Activated T-cell treated with anti-CD3 and anti-CD28 coated beads for 1 hour (primary cell): Measurements from ENCODE around the gene TRAPPC5.

Experiments used
- DNase-seq: peaks from one replicate; pipeline ENCODE4 v3.0.0-alpha.2; 2020; ENCODE audit warnings: low read depth

Gene TRAPPC5

GRCh38 chr19:7645656-7646425, 34.8 kb upstream of the TRAPPC5 start:
- no peak for DNase-seq

- DNase-seq, result no peak
Measured at GRCh38 chr19:7646426-7646700, 34.3 kb upstream of the TRAPPC5 start.

- no peak for DNase-seq
Measured at GRCh38 chr19:7647156-7647555, 33.5 kb upstream of the TRAPPC5 start.

- DNase-seq, result no peak
Measured at GRCh38 chr19:7648265-7649014, 32.2 kb upstream of the TRAPPC5 start.

- DNase-seq, result no peak
Measured at GRCh38 chr19:7650148-7650547, 30.5 kb upstream of the TRAPPC5 start.

- peak; percentile 90 for DNase-seq
Measured at GRCh38 chr19:7652061-7652641, 28.5 kb upstream of the TRAPPC5 start.

GRCh38 chr19:7654401-7654800, 26.2 kb upstream of the TRAPPC5 start:
- DNase-seq, result no peak

GRCh38 chr19:7655581-7655980, 25.1 kb upstream of the TRAPPC5 start:
- no peak for DNase-seq

GRCh38 chr19:7657131-7657751, 23.4 kb upstream of the TRAPPC5 start:
- no peak for DNase-seq

GRCh38 chr19:7658219-7658686, 22.4 kb upstream of the TRAPPC5 start:
- no peak for DNase-seq

- DNase-seq, result no peak
Measured at GRCh38 chr19:7661744-7662538, 18.7 kb upstream of the TRAPPC5 start.

GRCh38 chr19:7662657-7663056, 18.0 kb upstream of the TRAPPC5 start:
- no peak for DNase-seq

GRCh38 chr19:7663706-7664105, 16.9 kb upstream of the TRAPPC5 start:
- no peak for DNase-seq

- no peak for DNase-seq
Measured at GRCh38 chr19:7665076-7665475, 15.6 kb upstream of the TRAPPC5 start.

- DNase-seq, result no peak
Measured at GRCh38 chr19:7668842-7669241, 11.8 kb upstream of the TRAPPC5 start, which contains the start of gene RETN. Gene RETN (plus strand): TSS chr19:7669049. CDS start chr19:7669327, 278 bp downstream.

- DNase-seq, result no peak
Measured at GRCh38 chr19:7669641-7670040, 11.0 kb upstream of the TRAPPC5 start.

- DNase-seq, result no peak
Measured at GRCh38 chr19:7670150-7670783, 10.4 kb upstream of the TRAPPC5 start.

GRCh38 chr19:7670790-7671189, 9.8 kb upstream of the TRAPPC5 start:
- no peak for DNase-seq

GRCh38 chr19:7672522-7672921, 8.1 kb upstream of the TRAPPC5 start:
- DNase-seq, result no peak

- no peak for DNase-seq
Measured at GRCh38 chr19:7674010-7675005, 6.3 kb upstream of the TRAPPC5 start.
